Measurements from ENCODE around the gene ALG12.

ALG12 gene

GRCh38 chr22:49880281-49880680, 38.0 kb downstream of the ALG12 start:
- in situ Hi-C loops (cut with HindIII; ENCODE audit: low pct_ligation_motif_present, low sequenced_read_pairs): no loop called here
- H3K4me3 ChIP-seq (ENCODE audit: low read depth, low read length): no peak overlapping the region
- H3K27ac ChIP-seq: no peak overlapping the region
- no peak for TF ChIP-seq CTCF (IDR thresholded peaks at IDR 0.05; ENCODE audit: low read depth, low read length, missing control alignments)
- H3K27me3 ChIP-seq (replicated peaks): no peaks in the 10 kb centered on the region
- no peak for DNase-seq
- peaks cover 8% of the 10 kb centered on the region for H3K36me3 ChIP-seq (replicated peaks)

- in situ Hi-C loops (cut with HindIII; ENCODE audit: low pct_ligation_motif_present, low sequenced_read_pairs): no loop called here
- TF ChIP-seq CTCF (IDR thresholded peaks at IDR 0.05; ENCODE audit: low read depth, low read length, missing control alignments): no peak
- peaks cover 8% of the 10 kb centered on the region for H3K36me3 ChIP-seq (replicated peaks)
- H3K27ac ChIP-seq: no peak overlapping the region
- no peak for DNase-seq
- no peak overlapping the region for H3K4me3 ChIP-seq (ENCODE audit: low read depth, low read length)
- H3K27me3 ChIP-seq (replicated peaks): no peaks in the 10 kb centered on the region
Observed at GRCh38 chr22:49879871-49880270, 38.4 kb downstream of the ALG12 start.

GRCh38 chr22:49878206-49878605, 40.0 kb downstream of the ALG12 start:
- TF ChIP-seq CTCF (IDR thresholded peaks at IDR 0.05; ENCODE audit: low read depth, low read length, missing control alignments): no peak
- Histone ChIP-seq H3K36me3 (replicated peaks) (no peaks in the 10 kb centered on the region), H3K27me3 (replicated peaks) (no peaks in the 10 kb centered on the region), H3K27ac (no peak overlapping the region), H3K4me3 (ENCODE audit: low read depth, low read length) (no peak overlapping the region)
- DNase-seq: no peak
- in situ Hi-C loops (cut with HindIII; ENCODE audit: low pct_ligation_motif_present, low sequenced_read_pairs): no loop called here

GRCh38 chr22:49877642-49878041, 40.6 kb downstream of the ALG12 start:
- H3K27ac ChIP-seq: no peak overlapping the region
- no peaks in the 10 kb centered on the region for H3K27me3 ChIP-seq (replicated peaks)
- H3K36me3 ChIP-seq (replicated peaks): no peaks in the 10 kb centered on the region
- no peak for TF ChIP-seq CTCF (IDR thresholded peaks at IDR 0.05; ENCODE audit: low read depth, low read length, missing control alignments)
- in situ Hi-C loops (cut with HindIII; ENCODE audit: low pct_ligation_motif_present, low sequenced_read_pairs): no loop called here
- DNase-seq: no peak
- no peak overlapping the region for H3K4me3 ChIP-seq (ENCODE audit: low read depth, low read length)

GRCh38 chr22:49873228-49873940, 44.9 kb downstream of the ALG12 start:
- no peak for DNase-seq
- Histone ChIP-seq H3K27me3 (replicated peaks) (no peaks in the 10 kb centered on the region), H3K4me3 (ENCODE audit: low read depth, low read length) (no peak overlapping the region), H3K27ac (no peak overlapping the region), H3K36me3 (replicated peaks) (no peaks in the 10 kb centered on the region)
- in situ Hi-C loops (cut with HindIII; ENCODE audit: low pct_ligation_motif_present, low sequenced_read_pairs): no loop called here
- no peak for TF ChIP-seq CTCF (IDR thresholded peaks at IDR 0.05; ENCODE audit: low read depth, low read length, missing control alignments)

GRCh38 chr22:49872347-49872746, 45.9 kb downstream of the ALG12 start:
- H3K27ac ChIP-seq: no peak overlapping the region
- H3K27me3 ChIP-seq (replicated peaks): no peaks in the 10 kb centered on the region
- TF ChIP-seq CTCF (IDR thresholded peaks at IDR 0.05; ENCODE audit: low read depth, low read length, missing control alignments): no peak
- H3K36me3 ChIP-seq (replicated peaks): no peaks in the 10 kb centered on the region
- in situ Hi-C loops (cut with HindIII; ENCODE audit: low pct_ligation_motif_present, low sequenced_read_pairs): no loop called here
- H3K4me3 ChIP-seq (ENCODE audit: low read depth, low read length): no peak overlapping the region
- no peak for DNase-seq
